ENCODE measurements around the gene CMYA5. TPM values are rescaled to one million over a fixed set of nuclear protein-coding genes. Genes with fewer than 3 reads are reported as not detected.
A peak's percentile ranks its signal among the peaks of the same experiment; 100 is the strongest.
"Not testable (repeated sequence)": the region's sequence is repeated elsewhere in the genome, so short reads cannot be mapped to it uniquely, and the experiment has no call there.

CMYA5 gene
- total and polyA plus RNA-seq, 2 experiments from 2014 or later, result 19.8 to 87.2 TPM

GRCh38 chr5:79704553-79704952, 14.9 kb downstream of the CMYA5 start:
- Histone ChIP-seq H3K27ac (peak overlapping the region; percentile 54), H3K36me3 (no peaks in the 10 kb centered on the region), H3K4me3 (no peak overlapping the region), H3K27me3 (no peaks in the 10 kb centered on the region), H3K4me1 (ENCODE audit: low read depth) (peaks cover 2% of the 10 kb centered on the region), H3K9me3 (ENCODE audit: low read depth) (no peaks in the 10 kb centered on the region)
- DNase-seq (ENCODE audit: low read depth in 1 of 2, low spot score in 1 of 2), result no peak
- TF ChIP-seq CTCF (IDR thresholded peaks at IDR 0.05; ENCODE audit: low read depth, low read length), result no peak

GRCh38 chr5:79705632-79706031, 16.0 kb downstream of the CMYA5 start:
- no peak for DNase-seq (ENCODE audit: low read depth in 1 of 2, low spot score in 1 of 2)
- no peak overlapping the region for H3K4me3 ChIP-seq
- TF ChIP-seq CTCF (IDR thresholded peaks at IDR 0.05; ENCODE audit: low read depth, low read length), result no peak
- no peaks in the 10 kb centered on the region for H3K4me1 ChIP-seq (ENCODE audit: low read depth)
- H3K27me3 ChIP-seq, result no peaks in the 10 kb centered on the region
- no peaks in the 10 kb centered on the region for H3K36me3 ChIP-seq
- no peaks in the 10 kb centered on the region for H3K9me3 ChIP-seq (ENCODE audit: low read depth)
- peak overlapping the region; percentile 8 for H3K27ac ChIP-seq

- H3K36me3 ChIP-seq; H3K4me1 ChIP-seq (ENCODE audit: low read depth); H3K9me3 ChIP-seq (ENCODE audit: low read depth); H3K27ac ChIP-seq; DNase-seq (ENCODE audit: low read depth in 1 of 2, low spot score in 1 of 2); H3K27me3 ChIP-seq; H3K4me3 ChIP-seq: not testable (repeated sequence)
Observed at GRCh38 chr5:79706317-79706716, 16.7 kb downstream of the CMYA5 start.

GRCh38 chr5:79707535-79707934, 17.9 kb downstream of the CMYA5 start:
- H3K4me1 ChIP-seq (ENCODE audit: low read depth), result peaks cover 2% of the 10 kb centered on the region
- no peak for DNase-seq (ENCODE audit: low read depth in 1 of 2, low spot score in 1 of 2)
- H3K9me3 ChIP-seq (ENCODE audit: low read depth), result no peaks in the 10 kb centered on the region
- no peaks in the 10 kb centered on the region for H3K27me3 ChIP-seq
- H3K4me3 ChIP-seq, result no peak overlapping the region
- no peak overlapping the region for H3K27ac ChIP-seq
- H3K36me3 ChIP-seq, result no peaks in the 10 kb centered on the region
- TF ChIP-seq CTCF (IDR thresholded peaks at IDR 0.05; ENCODE audit: low read depth, low read length), result no peak

GRCh38 chr5:79712741-79713140, 23.1 kb downstream of the CMYA5 start:
- Histone ChIP-seq H3K27ac (peak overlapping the region; percentile 12), H3K9me3 (ENCODE audit: low read depth) (no peaks in the 10 kb centered on the region), H3K4me1 (ENCODE audit: low read depth) (peaks cover 6% of the 10 kb centered on the region), H3K4me3 (no peak overlapping the region), H3K27me3 (no peaks in the 10 kb centered on the region), H3K36me3 (no peaks in the 10 kb centered on the region)
- TF ChIP-seq CTCF (IDR thresholded peaks at IDR 0.05; ENCODE audit: low read depth, low read length), result no peak
- no peak for DNase-seq (ENCODE audit: low read depth in 1 of 2, low spot score in 1 of 2)

- Histone ChIP-seq H3K27ac (no peak overlapping the region), H3K9me3 (ENCODE audit: low read depth) (no peaks in the 10 kb centered on the region), H3K36me3 (no peaks in the 10 kb centered on the region), H3K4me1 (ENCODE audit: low read depth) (peaks cover 6% of the 10 kb centered on the region), H3K27me3 (no peaks in the 10 kb centered on the region), H3K4me3 (no peak overlapping the region)
- no peak for DNase-seq (ENCODE audit: low read depth in 1 of 2, low spot score in 1 of 2)
- TF ChIP-seq CTCF (IDR thresholded peaks at IDR 0.05; ENCODE audit: low read depth, low read length), result no peak
Observed at GRCh38 chr5:79713727-79714126, 24.1 kb downstream of the CMYA5 start.
